Sciatic nerve (tissue), 2 donors: ENCODE data around the gene SLC25A26. TPM values are rescaled to one million over a fixed set of nuclear protein-coding genes. Genes with fewer than 3 reads are reported as not detected.
A peak's percentile ranks its signal among the peaks of the same experiment; 100 is the strongest.

Source experiments
- ATAC-seq: fragments of 200-7000 bp; cut with Tn5 transposase; one replicate; pipeline ENCODE4 v1.9.1; 2020; ENCODE audit warnings: mild to moderate bottlenecking, moderate library complexity
- DNase-seq: peaks from one replicate; pipeline ENCODE4 v3.0.0-alpha.2; 2020; ENCODE audit warnings: low spot score
- intact Hi-C: fragments of 100-400 bp; cut with DNase I; formaldehyde crosslinking; loops from one replicate; pipeline ENCODE4 v1.14.2; 2022
- total RNA-seq: library from RNA; stranded (reverse); fragmentation: NEBNext Ultra II Directional; extraction: Animal tissue kit (Norgen Biotek cat#: 25700); gene quantifications from one replicate; pipeline ENCODE4 v1.2.1, GENCODE V29; 2021
- donor health status: DM: no; HTN: no; CAD: no.
- donor health status: DM: no; HTN: no; CAD: no.

The SLC25A26 gene
- total RNA-seq, 1 donor from 2014 or later, result 16.4 TPM

- DNase-seq (no peak), ATAC-seq (peak; percentile 53)
- intact Hi-C loops, result no loop called here
These were observed 132.7 kb downstream of the SLC25A26 start for GRCh38 chr3:66353530-66353929.

GRCh38 chr3:66354001-66354400 is 133.2 kb downstream of the SLC25A26 start:
- DNase-seq (no peak), ATAC-seq (no peak)
- intact Hi-C loops, result no loop called here

DNA sequence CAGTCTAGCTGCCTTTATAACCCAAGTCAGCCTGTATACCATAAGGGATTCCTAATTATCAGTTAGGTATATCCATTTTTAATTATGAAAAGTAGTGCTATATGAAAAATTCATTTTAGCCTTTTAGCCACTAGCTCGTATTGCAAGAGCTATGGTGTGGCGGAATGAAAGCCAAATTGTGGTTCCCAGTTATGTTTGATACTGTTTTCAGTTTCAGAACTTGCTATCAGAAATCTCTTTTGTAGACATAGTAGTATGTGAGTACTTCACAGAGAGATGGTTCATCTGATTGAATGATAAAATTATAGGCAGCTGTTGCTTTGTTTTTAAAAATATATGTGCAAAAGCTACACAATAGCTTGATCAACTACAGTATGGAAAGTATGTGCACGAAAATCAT is 134.6 kb downstream of the SLC25A26 start:
- DNase-seq, result no peak
- intact Hi-C loops, result no loop called here
- ATAC-seq, result no peak

- DNase-seq (no peak), ATAC-seq (no peak)
- intact Hi-C loops, result no loop called here
These were observed 135.2 kb downstream of the SLC25A26 start for GRCh38 chr3:66355997-66356396.

GRCh38 chr3:66361356-66361755 is 140.6 kb downstream of the SLC25A26 start:
- intact Hi-C loops, result no loop called here
- no peak for DNase-seq
- ATAC-seq, result no peak

DNA sequence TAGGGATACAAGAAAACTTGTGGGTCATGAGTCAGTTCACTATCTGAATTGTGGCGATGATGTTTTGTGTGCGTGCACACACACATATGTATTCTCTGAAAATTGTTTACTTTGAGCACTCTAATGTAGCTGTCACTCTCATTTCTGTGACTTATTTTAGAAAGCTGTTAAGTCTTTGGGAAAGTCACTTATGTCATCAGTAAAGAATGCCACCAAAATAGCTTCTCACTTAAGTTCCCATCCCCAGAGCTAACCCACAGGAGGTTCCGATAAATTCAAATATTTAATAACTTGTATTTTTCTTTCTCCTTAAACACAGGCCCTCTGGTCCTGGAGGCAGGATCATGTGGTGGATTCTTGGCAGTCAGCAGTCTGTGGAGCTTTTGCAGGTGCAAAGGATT is 141.7 kb downstream of the SLC25A26 start:
- intact Hi-C loops, result no loop called here
- ATAC-seq (no peak), DNase-seq (no peak)

DNA sequence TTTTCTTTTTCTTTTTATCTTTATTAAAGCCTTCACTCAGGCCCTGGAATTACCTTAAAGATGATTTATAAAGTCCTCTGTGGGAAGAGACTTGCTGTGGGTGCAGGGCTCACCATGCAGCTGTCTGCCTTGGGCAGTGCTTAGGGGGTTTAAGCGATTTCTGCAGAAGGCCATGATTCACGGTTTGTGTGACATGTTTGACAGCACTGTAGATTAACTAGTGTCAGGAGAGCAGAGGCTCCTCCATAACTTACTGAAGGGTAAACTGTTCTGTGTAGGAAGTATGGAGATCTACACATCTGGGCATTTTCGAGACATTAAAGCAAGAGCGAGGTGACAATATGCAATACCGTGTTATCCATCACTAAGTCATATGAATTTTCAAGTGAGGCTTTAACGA is 142.3 kb downstream of the SLC25A26 start:
- no peak for ATAC-seq
- intact Hi-C loops, result no loop called here

DNA sequence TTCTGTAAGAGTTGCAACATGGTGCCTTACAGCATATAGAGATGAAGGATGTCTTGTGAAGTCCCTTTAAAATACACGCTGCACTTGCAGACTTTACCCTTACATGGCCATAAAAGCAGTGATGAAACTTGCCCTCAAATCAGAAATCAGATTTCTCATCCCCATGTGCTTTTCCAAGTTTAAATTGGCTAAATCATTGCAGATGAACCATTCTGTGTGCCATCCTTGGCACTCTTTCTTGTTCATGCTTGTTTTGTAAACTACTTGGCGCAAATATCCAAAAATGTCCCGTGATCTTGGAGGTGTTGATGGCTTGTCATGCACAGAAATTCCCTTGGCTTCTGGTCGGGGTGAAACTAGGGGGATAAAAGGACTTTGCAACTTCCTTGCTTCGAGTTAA is 144.3 kb downstream of the SLC25A26 start:
- no peak for DNase-seq
- no peak for ATAC-seq
- intact Hi-C loops, result no loop called here

More for the DNA sequence above, 142.3 kb downstream of the SLC25A26 start:
- DNase-seq, result no peak

GRCh38 chr3:66366747-66367146 is 145.9 kb downstream of the SLC25A26 start:
- ATAC-seq (no peak), DNase-seq (no peak)
- intact Hi-C loops, result no loop called here

- intact Hi-C loops, result no loop called here
- no peak for DNase-seq
- no peak for ATAC-seq
These were observed 147.2 kb downstream of the SLC25A26 start for GRCh38 chr3:66367979-66368378.

- ATAC-seq (no peak), DNase-seq (no peak)
- intact Hi-C loops, result no loop called here
These were observed 149.4 kb downstream of the SLC25A26 start for GRCh38 chr3:66370179-66370578.

- no peak for DNase-seq
- no peak for ATAC-seq
- intact Hi-C loops, result no loop called here
These were observed 150.6 kb downstream of the SLC25A26 start for GRCh38 chr3:66371432-66371831.

DNA sequence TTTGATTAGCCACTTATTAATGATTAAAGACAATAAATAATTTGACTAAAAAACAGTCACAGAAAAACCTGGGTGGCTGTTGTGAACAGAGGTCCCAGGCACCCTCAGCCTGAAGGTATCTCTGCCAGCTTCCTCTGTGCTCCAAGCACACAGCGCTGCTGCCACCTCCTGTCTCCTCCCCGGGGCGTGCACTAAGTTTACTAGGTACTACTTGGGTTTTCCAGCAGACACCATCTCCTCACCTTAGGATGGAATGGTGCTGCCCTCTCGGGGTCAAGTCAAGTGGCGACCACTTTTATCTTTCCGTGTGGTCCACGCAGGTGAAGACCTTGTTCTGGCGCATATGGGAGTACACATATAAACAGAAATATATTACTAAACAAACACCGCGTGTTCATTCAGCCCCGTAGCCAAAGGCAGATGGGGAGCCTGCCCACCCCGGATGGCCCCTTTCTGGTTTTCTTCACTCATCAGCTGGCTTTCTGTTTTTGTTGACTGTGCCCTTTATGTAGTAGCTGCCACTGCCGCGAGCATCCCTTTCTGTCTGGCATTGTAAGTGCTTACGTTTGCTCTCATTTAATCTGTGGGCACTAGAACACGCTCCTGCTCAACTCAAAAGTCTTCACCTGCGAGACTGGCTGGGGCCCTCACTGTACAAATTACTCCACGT is 152.0 kb downstream of the SLC25A26 start:
- peak; percentile 64 for ATAC-seq
- intact Hi-C loops, result no loop called here
- no peak for DNase-seq

DNA sequence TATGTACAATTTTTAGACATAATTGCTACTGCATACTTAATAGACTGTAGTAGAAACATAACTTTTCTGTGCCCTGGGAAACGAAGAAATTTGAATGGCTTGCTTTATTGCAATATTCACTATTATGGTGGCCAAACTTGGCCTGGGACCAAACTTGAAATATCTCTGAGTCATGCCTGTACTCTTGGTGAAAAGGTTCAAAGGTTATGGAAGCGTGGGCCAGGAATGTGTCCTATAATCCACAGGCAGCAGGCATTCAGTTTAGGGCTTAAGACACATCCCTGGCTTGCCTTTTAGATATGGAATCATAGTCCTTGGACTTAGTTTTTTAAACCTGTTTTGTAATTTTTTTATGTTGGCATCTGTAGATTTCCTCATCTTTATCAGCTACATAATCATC is 155.8 kb downstream of the SLC25A26 start:
- intact Hi-C loops, result no loop called here
- ATAC-seq (peak; percentile 71), DNase-seq (no peak)

DNA sequence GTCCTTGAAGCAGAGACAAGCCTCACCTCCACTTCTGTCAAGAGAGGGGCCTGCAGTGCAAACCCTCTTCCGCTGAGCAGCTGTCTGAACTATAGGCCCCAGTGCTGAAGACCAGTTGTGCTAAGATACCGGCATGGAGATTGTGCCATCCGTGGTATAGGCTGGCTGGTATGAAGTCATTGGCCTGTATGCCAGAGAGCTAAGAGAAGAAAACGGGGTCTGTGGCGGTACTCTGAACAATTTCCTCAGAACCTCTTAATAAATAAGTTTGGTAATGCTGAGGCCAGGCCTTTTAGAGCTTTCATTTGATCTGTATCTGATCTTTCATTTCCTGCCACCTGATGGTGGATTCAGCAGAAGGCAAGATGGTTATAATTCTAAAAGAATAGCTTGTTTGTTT is 157.0 kb downstream of the SLC25A26 start:
- intact Hi-C loops, result no loop called here
- DNase-seq (no peak), ATAC-seq (no peak)

DNA sequence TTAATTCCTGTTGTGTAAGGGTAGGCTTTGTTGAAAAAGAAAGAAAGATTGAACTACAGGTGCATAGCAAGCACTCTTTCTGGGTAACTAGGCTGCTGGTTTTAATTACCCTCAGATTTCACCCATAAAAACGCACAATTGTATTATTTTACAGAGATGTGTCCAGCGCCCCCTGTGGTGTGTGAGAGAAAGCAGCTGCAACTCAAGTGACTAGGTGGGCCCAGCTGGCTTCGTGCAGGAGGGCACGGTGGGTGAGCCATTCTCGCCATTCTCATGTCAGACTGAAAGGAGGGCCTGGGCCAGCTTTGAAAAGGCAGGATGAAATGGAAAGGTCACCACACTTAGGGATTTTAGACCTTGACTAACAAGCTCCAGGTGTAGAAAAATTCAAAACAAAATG is 157.5 kb downstream of the SLC25A26 start:
- intact Hi-C loops, result no loop called here
- ATAC-seq (no peak), DNase-seq (no peak)

GRCh38 chr3:66379565-66379964 is 158.8 kb downstream of the SLC25A26 start:
- DNase-seq, result no peak
- intact Hi-C loops, result no loop called here
- no peak for ATAC-seq

DNA sequence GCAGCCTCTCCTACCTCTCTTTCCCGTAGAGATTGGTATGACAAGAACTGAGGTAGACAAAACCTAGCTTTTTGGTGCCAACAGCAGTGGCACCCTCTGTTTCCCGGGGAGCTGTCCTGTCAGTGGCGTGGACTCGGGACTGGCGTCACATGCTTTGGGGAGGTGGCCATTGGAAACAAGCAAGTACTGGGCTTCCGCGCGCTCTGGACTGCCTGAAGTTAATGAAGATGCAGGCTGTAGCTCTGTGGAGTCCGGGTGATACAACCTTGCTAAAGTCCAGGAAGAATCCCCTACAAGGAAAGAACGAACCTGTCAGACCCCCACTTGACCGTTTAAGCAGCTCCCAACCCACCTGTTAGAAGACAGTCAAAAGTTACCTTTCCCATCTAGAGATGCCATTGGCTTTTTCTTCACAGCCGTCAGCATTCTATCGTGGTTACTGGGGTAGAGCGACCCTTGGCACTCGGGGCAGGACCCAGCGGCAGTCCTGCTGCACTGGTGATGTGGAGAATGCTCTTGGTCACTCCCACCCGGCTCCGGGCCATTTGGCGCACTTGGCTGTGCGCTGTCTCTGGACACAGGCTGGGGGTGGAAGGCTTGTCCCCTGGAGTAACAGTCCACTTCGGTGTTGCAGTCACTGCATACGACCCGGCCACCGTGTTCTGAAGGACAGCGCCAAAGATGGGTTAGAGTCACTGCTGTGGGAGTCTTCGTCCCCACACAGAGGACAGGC is 159.6 kb downstream of the SLC25A26 start:
- ATAC-seq, result no peak
- DNase-seq, result no peak
- intact Hi-C loops, result no loop called here

DNA sequence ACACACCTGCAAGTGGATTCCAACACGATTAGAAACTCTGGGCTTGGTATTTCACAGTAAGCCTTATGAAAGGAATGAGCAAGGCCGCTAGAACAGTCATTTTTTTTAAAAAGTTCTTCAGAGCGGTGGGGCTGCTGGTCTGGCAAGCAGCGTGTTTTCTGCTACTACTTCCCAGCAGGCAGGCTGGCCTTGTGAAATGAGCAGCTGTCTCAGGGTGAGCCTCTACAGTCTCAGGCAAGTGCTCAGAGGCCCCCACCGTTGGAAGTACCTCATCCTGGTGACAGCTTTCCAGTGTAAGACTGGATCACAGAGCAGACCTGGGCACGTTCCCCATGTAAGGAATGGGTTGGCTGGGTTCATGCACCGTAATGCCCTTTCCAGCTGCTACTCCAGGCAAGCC is 160.8 kb downstream of the SLC25A26 start:
- DNase-seq (no peak), ATAC-seq (no peak)
- intact Hi-C loops, result no loop called here

GRCh38 chr3:66382142-66382541 is 161.3 kb downstream of the SLC25A26 start:
- intact Hi-C loops, result no loop called here
- DNase-seq, result no peak
- no peak for ATAC-seq

DNA sequence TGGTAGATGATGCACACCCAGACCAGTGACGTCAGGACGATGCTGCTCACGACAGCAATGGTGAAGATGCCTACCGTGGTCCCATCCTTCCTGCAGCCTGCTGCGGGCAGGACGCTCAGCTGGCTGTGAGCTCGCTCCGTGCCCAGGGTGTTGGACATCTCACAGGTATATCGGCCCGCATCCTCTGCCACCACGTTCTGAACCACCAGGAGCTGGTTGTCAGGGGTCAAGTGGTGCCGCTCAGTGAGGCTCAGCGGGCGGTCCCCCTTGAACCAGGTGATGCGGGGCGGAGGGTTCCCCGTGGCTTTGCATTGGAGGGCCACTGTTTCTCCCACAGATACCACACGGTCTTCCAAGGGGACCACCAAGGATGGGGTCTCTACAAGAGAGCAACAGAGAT is 162.2 kb downstream of the SLC25A26 start:
- intact Hi-C loops, result no loop called here
- ATAC-seq (no peak), DNase-seq (no peak)
